Measurements from ENCODE around the gene CYBRD1. TPM values are rescaled to one million over a fixed set of nuclear protein-coding genes. Genes with fewer than 3 reads are reported as not detected.

The CYBRD1 gene
- total RNA-seq, 2 donors from 2014 or later: 34.6 to 59.7 TPM

GRCh38 chr2:171551836-171552235, 29.6 kb downstream of the CYBRD1 start:
- no peaks in the 10 kb centered on the region for H3K4me1 ChIP-seq
- TF ChIP-seq CTCF (IDR thresholded peaks at IDR 0.05) (no peak), POLR2A (IDR thresholded peaks at IDR 0.05) (no peak)
- intact Hi-C loops (cut with DNase I): no loop called here
- H3K27ac ChIP-seq: no peak overlapping the region
- DNase-seq: no peak
- no peaks in the 10 kb centered on the region for H3K36me3 ChIP-seq (replicated peaks in 1 of 2; ENCODE audit: insufficient read depth in 1 of 2, low read depth in 2 of 2)
- H3K4me3 ChIP-seq: no peak overlapping the region
- no peaks in the 10 kb centered on the region for H3K9me3 ChIP-seq
- H3K27me3 ChIP-seq: no peaks in the 10 kb centered on the region
- no peak for ATAC-seq

GRCh38 chr2:171553236-171553635, 31.0 kb downstream of the CYBRD1 start:
- H3K27ac ChIP-seq: no peak overlapping the region
- no peaks in the 10 kb centered on the region for H3K36me3 ChIP-seq (replicated peaks in 1 of 2; ENCODE audit: insufficient read depth in 1 of 2, low read depth in 2 of 2)
- no peak for TF ChIP-seq POLR2A (IDR thresholded peaks at IDR 0.05)
- no peak for TF ChIP-seq CTCF (IDR thresholded peaks at IDR 0.05)
- H3K4me3 ChIP-seq: no peak overlapping the region
- intact Hi-C loops (cut with DNase I): no loop called here
- no peaks in the 10 kb centered on the region for H3K4me1 ChIP-seq
- DNase-seq (no peak), ATAC-seq (no peak)
- no peaks in the 10 kb centered on the region for H3K27me3 ChIP-seq
- WGBS, 2 donors: 90 to 97% methylated on average over 2 of the region's 2 CpGs
- no peaks in the 10 kb centered on the region for H3K9me3 ChIP-seq

GRCh38 chr2:171553858-171554257, 31.6 kb downstream of the CYBRD1 start:
- H3K9me3 ChIP-seq: no peaks in the 10 kb centered on the region
- H3K27me3 ChIP-seq: no peaks in the 10 kb centered on the region
- WGBS, 2 donors: 77 to 79% methylated on average over 8 of the region's 8 CpGs
- ATAC-seq (no peak), DNase-seq (no peak)
- H3K4me3 ChIP-seq: no peak overlapping the region
- no peak for TF ChIP-seq POLR2A (IDR thresholded peaks at IDR 0.05)
- TF ChIP-seq CTCF (IDR thresholded peaks at IDR 0.05): no peak
- intact Hi-C loops (cut with DNase I): no loop called here
- no peaks in the 10 kb centered on the region for H3K36me3 ChIP-seq (replicated peaks in 1 of 2; ENCODE audit: insufficient read depth in 1 of 2, low read depth in 2 of 2)
- no peak overlapping the region for H3K27ac ChIP-seq
- no peaks in the 10 kb centered on the region for H3K4me1 ChIP-seq

- no peak overlapping the region for H3K27ac ChIP-seq
- no peaks in the 10 kb centered on the region for H3K36me3 ChIP-seq (replicated peaks in 1 of 2; ENCODE audit: insufficient read depth in 1 of 2, low read depth in 2 of 2)
- no peaks in the 10 kb centered on the region for H3K27me3 ChIP-seq
- H3K4me1 ChIP-seq: no peaks in the 10 kb centered on the region
- ATAC-seq (no peak), DNase-seq (no peak)
- no peak for TF ChIP-seq CTCF (IDR thresholded peaks at IDR 0.05)
- no peak for TF ChIP-seq POLR2A (IDR thresholded peaks at IDR 0.05)
- intact Hi-C loops (cut with DNase I): no loop called here
- H3K4me3 ChIP-seq: no peak overlapping the region
- no peaks in the 10 kb centered on the region for H3K9me3 ChIP-seq
- WGBS, 2 donors: 59 to 84% methylated on average over 3 of the region's 3 CpGs
Measured at GRCh38 chr2:171554991-171555615, 32.8 kb downstream of the CYBRD1 start.

GRCh38 chr2:171557363-171557762, 35.1 kb downstream of the CYBRD1 start:
- 71% methylated on average over 4 of the region's 4 CpGs for WGBS, 2 donors
- Histone ChIP-seq H3K4me3 (no peak overlapping the region), H3K4me1 (no peaks in the 10 kb centered on the region), H3K27ac (no peak overlapping the region), H3K27me3 (no peaks in the 10 kb centered on the region), H3K36me3 (replicated peaks in 1 of 2; ENCODE audit: insufficient read depth in 1 of 2, low read depth in 2 of 2) (no peaks in the 10 kb centered on the region), H3K9me3 (no peaks in the 10 kb centered on the region)
- ATAC-seq: no peak
- TF ChIP-seq POLR2A (IDR thresholded peaks at IDR 0.05) (no peak), CTCF (IDR thresholded peaks at IDR 0.05) (no peak)
- intact Hi-C loops (cut with DNase I): no loop called here
- no peak for DNase-seq
